ENCODE results near the gene LRRC75B.

LRRC75B gene

DNA sequence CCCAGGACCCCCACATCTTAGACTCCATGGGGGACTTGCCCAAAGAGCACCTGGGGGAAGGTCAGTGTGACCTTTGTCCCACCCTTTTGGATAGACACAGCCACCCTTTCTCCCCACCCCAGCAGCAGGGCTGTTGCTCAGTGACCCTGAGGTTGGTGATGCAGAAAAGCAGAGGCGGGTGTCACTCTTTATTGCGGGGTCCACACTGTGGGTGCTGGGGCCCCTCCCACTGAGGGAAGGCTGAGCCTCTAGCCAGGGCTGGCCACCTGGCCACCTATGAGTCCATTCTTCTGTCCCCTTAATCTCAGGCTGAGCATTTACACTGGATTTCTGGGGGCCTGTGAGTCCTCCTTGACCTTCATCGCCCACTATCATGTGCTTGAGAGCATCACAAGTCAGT lies 7.4 kb downstream of the LRRC75B start:
- H3K4me1 Mint-ChIP-seq (ENCODE audit: low read depth): no peaks in the 10 kb centered on the region
- H3K36me3 Mint-ChIP-seq (ENCODE audit: low read depth): no peaks in the 10 kb centered on the region
- no peaks in the 10 kb centered on the region for H3K27me3 Mint-ChIP-seq
- no peaks in the 10 kb centered on the region for H3K9me3 Mint-ChIP-seq
- no peak overlapping the region for H3K4me3 Mint-ChIP-seq
- intact Hi-C loops (cut with micrococcal nuclease): no loop called here
- H3K27ac Mint-ChIP-seq: no peak overlapping the region

DNA sequence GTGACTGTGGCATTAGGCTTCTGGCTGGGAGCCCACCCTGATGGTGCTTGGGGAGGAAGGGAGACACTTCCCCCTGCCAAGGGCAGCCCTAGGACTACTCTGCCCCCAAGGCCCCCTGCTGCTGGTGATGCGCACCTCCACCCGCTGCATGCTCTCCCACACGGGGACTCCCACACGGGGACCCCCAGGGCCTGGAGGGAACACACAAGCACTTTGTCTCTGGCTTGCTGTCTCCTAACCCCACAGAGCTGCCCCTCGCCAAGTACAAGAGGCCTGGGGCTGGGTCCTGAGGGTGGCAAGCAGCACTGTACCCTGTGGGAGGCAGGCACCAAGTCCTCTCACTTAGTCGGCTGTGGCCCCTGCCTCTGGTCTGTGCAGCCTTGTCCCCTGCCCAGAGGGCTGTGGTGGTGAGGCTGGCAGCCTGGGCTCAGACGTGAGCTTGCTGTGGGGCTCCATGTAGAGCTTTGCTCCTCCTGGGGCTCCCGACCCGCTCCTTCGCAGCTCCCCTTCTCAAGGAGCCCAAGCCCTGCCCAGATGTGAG lies 7.9 kb downstream of the LRRC75B start:
- H3K4me1 Mint-ChIP-seq (ENCODE audit: low read depth): no peaks in the 10 kb centered on the region
- H3K27ac Mint-ChIP-seq: no peak overlapping the region
- no peak overlapping the region for H3K4me3 Mint-ChIP-seq
- intact Hi-C loops (cut with micrococcal nuclease): no loop called here
- H3K9me3 Mint-ChIP-seq: no peaks in the 10 kb centered on the region
- H3K36me3 Mint-ChIP-seq (ENCODE audit: low read depth): no peaks in the 10 kb centered on the region
- H3K27me3 Mint-ChIP-seq: no peaks in the 10 kb centered on the region

DNA sequence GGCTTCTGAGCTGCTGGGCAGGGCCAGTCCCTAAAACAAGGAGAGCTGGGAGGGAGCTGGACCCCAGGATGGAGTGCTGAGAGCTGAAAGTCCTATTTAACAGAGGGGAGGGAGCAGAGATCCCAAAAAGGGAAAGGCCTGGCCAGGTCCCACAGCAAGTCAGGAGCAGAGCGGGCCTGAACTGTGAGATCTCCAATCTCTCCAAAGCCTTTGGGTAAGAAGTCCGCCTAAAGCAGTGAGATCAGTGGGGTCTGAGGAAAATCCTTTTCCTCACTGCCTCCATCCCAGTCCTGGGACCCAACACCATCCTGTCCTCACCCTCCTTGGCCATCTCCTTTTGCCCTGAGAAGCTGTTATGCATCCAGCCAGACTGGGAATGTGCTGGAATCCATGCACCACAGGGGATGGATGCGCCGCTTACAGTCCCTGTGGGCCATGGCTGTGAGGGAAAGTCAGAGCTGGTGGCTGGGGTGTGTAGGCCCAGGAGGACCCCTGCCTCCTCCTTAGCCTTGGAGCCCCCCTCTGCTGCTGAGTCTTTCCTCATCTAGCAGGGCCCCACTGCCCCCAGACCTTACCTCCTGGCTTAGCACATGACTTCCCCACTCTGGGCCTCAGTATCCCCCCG lies 8.6 kb downstream of the LRRC75B start:
- no peaks in the 10 kb centered on the region for H3K27me3 Mint-ChIP-seq
- H3K9me3 Mint-ChIP-seq: no peaks in the 10 kb centered on the region
- H3K4me3 Mint-ChIP-seq: no peak overlapping the region
- H3K27ac Mint-ChIP-seq: no peak overlapping the region
- no peaks in the 10 kb centered on the region for H3K4me1 Mint-ChIP-seq (ENCODE audit: low read depth)
- H3K36me3 Mint-ChIP-seq (ENCODE audit: low read depth): no peaks in the 10 kb centered on the region
- intact Hi-C loops (cut with micrococcal nuclease): no loop called here

- Mint-ChIP-seq H3K4me3 (no peak overlapping the region), H3K4me1 (ENCODE audit: low read depth) (no peaks in the 10 kb centered on the region), H3K9me3 (no peaks in the 10 kb centered on the region), H3K27ac (no peak overlapping the region), H3K27me3 (no peaks in the 10 kb centered on the region), H3K36me3 (ENCODE audit: low read depth) (peaks cover under 1% of the 10 kb centered on the region)
- intact Hi-C loops (cut with micrococcal nuclease): no loop called here
Measured at GRCh38 chr22:24583221-24584165, 9.4 kb downstream of the LRRC75B start.

GRCh38 chr22:24582056-24582814 lies 10.6 kb downstream of the LRRC75B start:
- no peaks in the 10 kb centered on the region for H3K9me3 Mint-ChIP-seq
- H3K36me3 Mint-ChIP-seq (ENCODE audit: low read depth): peaks cover 13% of the 10 kb centered on the region
- H3K27ac Mint-ChIP-seq: no peak overlapping the region
- no peaks in the 10 kb centered on the region for H3K27me3 Mint-ChIP-seq
- no peaks in the 10 kb centered on the region for H3K4me1 Mint-ChIP-seq (ENCODE audit: low read depth)
- H3K4me3 Mint-ChIP-seq: no peak overlapping the region
- intact Hi-C loops (cut with micrococcal nuclease): no loop called here

- Mint-ChIP-seq H3K36me3 (ENCODE audit: low read depth) (peaks cover 32% of the 10 kb centered on the region), H3K27me3 (no peaks in the 10 kb centered on the region), H3K4me3 (no peak overlapping the region), H3K4me1 (ENCODE audit: low read depth) (peaks cover 6% of the 10 kb centered on the region), H3K9me3 (no peaks in the 10 kb centered on the region), H3K27ac (no peak overlapping the region)
- intact Hi-C loops (cut with micrococcal nuclease): no loop called here
Measured at GRCh38 chr22:24580276-24580675, 12.6 kb downstream of the LRRC75B start.

DNA sequence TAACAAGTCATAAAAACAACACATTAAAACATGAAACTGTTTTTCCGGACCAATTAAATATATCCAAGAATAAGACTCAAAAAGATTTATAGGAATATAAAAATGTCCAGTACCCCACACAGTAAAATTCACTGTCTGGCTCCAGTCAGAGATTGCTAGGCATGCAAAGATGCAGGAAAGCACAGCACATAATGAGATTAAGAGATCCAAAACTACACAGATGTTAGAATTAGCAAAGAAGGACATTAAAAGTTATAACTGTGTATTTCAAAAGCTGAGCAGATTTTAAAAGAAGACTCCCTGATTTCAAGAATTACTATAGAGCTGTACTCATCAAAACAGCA lies 13.6 kb downstream of the LRRC75B start:
- Mint-ChIP-seq H3K9me3 (no peaks in the 10 kb centered on the region), H3K36me3 (ENCODE audit: low read depth) (peaks cover 43% of the 10 kb centered on the region), H3K27me3 (no peaks in the 10 kb centered on the region), H3K4me1 (ENCODE audit: low read depth) (peaks cover 6% of the 10 kb centered on the region), H3K4me3 (no peak overlapping the region), H3K27ac (no peak overlapping the region)
- intact Hi-C loops (cut with micrococcal nuclease): no loop called here

DNA sequence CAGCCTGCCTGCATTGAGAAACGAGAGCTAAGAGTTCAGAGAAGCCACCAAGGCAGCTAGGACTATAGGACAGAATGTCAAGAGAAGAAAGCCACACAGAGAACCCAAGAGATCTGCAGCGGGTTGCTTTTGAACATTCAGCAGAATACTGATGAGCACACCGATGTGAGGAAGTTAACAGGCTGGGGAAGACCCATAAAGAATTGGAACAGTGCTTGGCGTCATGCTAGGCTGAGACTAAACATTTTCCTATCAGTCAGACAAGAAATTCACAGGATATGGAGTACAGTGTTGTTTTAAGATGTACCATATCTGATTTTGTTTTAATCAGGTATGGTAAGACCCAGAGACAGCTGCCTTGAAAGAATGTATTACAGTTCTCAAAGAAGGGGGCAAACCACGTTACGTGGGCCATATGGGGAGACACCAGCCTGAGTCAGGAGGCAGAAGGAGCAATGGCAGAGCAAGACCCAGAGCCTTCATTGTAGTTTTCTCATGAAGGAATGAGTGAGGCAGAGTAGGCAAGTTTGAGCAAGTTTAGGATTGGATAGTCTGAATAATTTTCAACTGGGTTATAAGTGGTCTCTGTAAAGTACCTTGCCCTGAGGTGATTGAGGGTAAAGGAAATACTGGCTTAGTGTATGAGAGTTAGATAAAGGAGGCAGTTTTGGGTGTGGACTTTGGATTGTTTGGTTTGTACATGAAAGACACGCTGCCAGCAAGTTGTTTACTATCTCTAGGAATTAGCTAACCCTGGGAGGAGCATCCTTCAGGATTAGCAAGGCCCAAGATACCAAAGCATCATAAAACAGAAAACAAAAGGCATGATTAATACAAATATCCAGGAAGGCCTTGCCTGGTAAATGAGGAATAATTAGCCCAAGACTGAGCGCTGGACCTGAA lies 14.3 kb downstream of the LRRC75B start:
- H3K27ac Mint-ChIP-seq: no peak overlapping the region
- H3K27me3 Mint-ChIP-seq: no peaks in the 10 kb centered on the region
- intact Hi-C loops (cut with micrococcal nuclease): no loop called here

GRCh38 chr22:24576778-24577177 lies 16.1 kb downstream of the LRRC75B start:
- intact Hi-C loops (cut with micrococcal nuclease): no loop called here
- Mint-ChIP-seq H3K27me3 (no peaks in the 10 kb centered on the region), H3K9me3 (no peaks in the 10 kb centered on the region), H3K36me3 (ENCODE audit: low read depth) (peaks cover 65% of the 10 kb centered on the region), H3K4me1 (ENCODE audit: low read depth) (peaks cover 6% of the 10 kb centered on the region), H3K27ac (peak overlapping the region; percentile 55), H3K4me3 (no peak overlapping the region)

More for the DNA sequence above, 14.3 kb downstream of the LRRC75B start:
- Mint-ChIP-seq H3K4me3 (no peak overlapping the region), H3K4me1 (ENCODE audit: low read depth) (peaks cover 6% of the 10 kb centered on the region), H3K36me3 (ENCODE audit: low read depth) (peaks cover 47% of the 10 kb centered on the region), H3K9me3 (no peaks in the 10 kb centered on the region)

GRCh38 chr22:24571266-24571665 lies 21.6 kb downstream of the LRRC75B start:
- Mint-ChIP-seq H3K9me3 (no peaks in the 10 kb centered on the region), H3K36me3 (ENCODE audit: low read depth) (peaks cover 92% of the 10 kb centered on the region), H3K4me1 (ENCODE audit: low read depth) (peaks cover 5% of the 10 kb centered on the region), H3K27me3 (no peaks in the 10 kb centered on the region), H3K27ac (no peak overlapping the region), H3K4me3 (no peak overlapping the region)
- intact Hi-C loops (cut with micrococcal nuclease): no loop called here

DNA sequence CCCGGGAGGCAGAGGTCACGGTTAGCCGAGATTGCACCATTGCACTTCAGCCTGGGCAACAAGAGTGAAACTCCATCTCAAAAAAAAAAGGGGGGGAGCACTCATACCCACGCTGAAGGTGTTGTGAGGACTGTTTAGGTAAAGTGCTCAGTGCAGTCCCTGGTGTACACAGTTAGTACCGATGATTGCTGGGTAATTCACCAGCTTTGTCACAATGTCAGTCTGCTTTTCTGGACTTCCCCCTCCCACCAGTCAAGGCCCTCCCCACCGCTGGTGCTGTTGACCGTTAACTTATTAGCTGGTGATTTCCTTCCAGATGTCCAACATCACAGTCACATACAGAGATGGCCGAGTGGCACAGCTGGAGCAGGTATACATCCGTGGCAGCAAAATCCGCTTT lies 25.2 kb downstream of the LRRC75B start:
- Mint-ChIP-seq H3K27me3 (no peaks in the 10 kb centered on the region), H3K4me1 (ENCODE audit: low read depth) (peaks cover 18% of the 10 kb centered on the region), H3K27ac (no peak overlapping the region), H3K4me3 (no peak overlapping the region), H3K9me3 (no peaks in the 10 kb centered on the region), H3K36me3 (ENCODE audit: low read depth) (peaks cover 88% of the 10 kb centered on the region)
- intact Hi-C loops (cut with micrococcal nuclease): no loop called here

- no peak overlapping the region for H3K27ac Mint-ChIP-seq
- H3K4me3 Mint-ChIP-seq: no peak overlapping the region
- H3K36me3 Mint-ChIP-seq (ENCODE audit: low read depth): peaks cover 86% of the 10 kb centered on the region
- H3K9me3 Mint-ChIP-seq: no peaks in the 10 kb centered on the region
- H3K4me1 Mint-ChIP-seq (ENCODE audit: low read depth): peaks cover 18% of the 10 kb centered on the region
- H3K27me3 Mint-ChIP-seq: no peaks in the 10 kb centered on the region
- intact Hi-C loops (cut with micrococcal nuclease): no loop called here
Measured at GRCh38 chr22:24566899-24567511, 25.9 kb downstream of the LRRC75B start.

GRCh38 chr22:24565077-24565476 lies 27.8 kb downstream of the LRRC75B start:
- intact Hi-C loops (cut with micrococcal nuclease): no loop called here
- Mint-ChIP-seq H3K4me1 (ENCODE audit: low read depth) (peaks cover 18% of the 10 kb centered on the region), H3K27ac (no peak overlapping the region), H3K4me3 (no peak overlapping the region), H3K9me3 (no peaks in the 10 kb centered on the region), H3K27me3 (no peaks in the 10 kb centered on the region), H3K36me3 (ENCODE audit: low read depth) (peaks cover 78% of the 10 kb centered on the region)
